A549 (cell line): ENCODE data around the gene SEPTIN10.

Experiments used
- CTCF ChIP-seq: fragments of >200 bp; sonication (Bioruptor Twin); formaldehyde crosslinking; IDR thresholded peaks from 3 replicates; pipeline ENCODE4 v1.5.1; 2016
- GATA3 ChIP-seq: IDR thresholded peaks from 2 replicates; pipeline ENCODE4 v1.6.1; 2012; ENCODE audit warnings: borderline replicate concordance
- POLR2A ChIP-seq: IDR thresholded peaks from 2 replicates; pipeline ENCODE4 v1.6.1; 2012; ENCODE audit warnings: mild to moderate bottlenecking, low read length

DNA sequence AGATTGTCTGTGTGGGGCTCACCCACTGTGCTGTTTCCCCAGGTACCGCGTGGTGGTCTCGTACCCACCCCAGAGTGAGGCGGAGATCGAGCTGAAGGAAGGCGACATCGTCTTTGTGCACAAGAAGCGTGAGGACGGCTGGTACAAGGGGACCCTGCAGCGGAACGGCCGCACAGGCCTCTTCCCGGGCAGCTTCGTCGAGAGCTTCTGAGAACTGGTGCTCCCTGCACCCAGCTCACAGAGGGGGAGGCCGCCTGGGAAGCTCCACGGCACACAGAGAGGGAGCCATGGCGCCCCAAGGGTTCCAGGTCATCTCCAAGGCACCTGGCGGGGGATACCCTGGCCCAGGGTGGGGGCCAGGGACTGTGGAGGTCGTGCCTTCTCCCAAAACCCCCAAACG lies 112.3 kb downstream of the SEPTIN10 start:
- TF ChIP-seq CTCF (no peak), GATA3 (no peak), POLR2A (no peak)
